ENCODE data around the gene IQCF2.
"Not testable (repeated sequence)": the region's sequence is repeated elsewhere in the genome, so short reads cannot be mapped to it uniquely, and the experiment has no call there.

The IQCF2 gene

GRCh38 chr3:51886447-51886846 is 25.0 kb downstream of the IQCF2 start:
- DNase-seq, result no peak

DNA sequence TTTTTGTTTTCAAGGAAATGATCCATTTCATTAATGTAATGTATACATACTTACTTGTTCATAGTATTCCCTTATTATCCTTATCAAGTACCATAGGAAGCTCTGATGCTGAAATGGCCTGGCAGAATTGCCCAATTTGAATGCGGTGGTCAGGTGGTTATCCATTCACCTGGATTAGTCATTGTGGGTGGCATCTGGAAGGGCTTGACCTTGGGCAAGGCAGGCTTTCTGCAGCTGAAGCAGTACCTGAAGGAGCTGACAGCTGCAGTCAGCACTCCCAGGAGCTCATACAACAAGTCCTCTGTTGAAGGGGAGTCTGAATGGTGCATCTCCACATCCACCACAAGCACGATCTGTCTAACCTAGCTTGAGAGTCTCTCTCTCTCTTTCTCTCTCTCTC is 26.2 kb downstream of the IQCF2 start:
- DNase-seq, result no peak

DNA sequence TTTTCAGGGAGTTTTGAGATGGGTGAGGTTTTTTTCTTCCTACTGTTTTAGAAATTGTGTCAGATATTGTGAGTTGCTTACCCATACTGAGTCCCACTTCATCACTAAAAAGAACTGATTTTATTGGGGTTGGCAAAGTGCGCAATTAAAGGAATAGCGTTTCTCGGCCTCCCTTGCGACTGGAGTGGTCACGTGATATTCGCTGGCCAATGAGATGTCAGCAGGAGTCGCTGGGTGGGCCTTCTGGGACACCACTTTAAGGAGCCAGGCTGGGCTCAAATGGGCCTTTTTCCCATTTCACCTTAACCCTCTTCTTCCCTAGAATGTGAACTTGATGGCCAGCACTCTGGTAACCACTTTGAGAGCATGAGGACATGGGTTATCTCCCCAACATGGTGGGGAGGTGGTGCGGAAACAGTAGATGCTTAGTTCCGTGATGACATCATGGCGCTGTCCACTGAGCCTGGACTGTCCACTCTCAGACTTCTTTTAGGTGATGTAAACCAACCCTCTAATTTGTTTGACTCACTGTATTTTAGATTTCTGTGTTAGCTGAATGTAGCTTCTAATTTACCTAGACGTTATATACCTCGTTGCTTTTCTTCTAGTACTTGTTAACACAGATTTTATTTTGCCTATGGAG is 27.2 kb downstream of the IQCF2 start:
- no peak for DNase-seq

DNA sequence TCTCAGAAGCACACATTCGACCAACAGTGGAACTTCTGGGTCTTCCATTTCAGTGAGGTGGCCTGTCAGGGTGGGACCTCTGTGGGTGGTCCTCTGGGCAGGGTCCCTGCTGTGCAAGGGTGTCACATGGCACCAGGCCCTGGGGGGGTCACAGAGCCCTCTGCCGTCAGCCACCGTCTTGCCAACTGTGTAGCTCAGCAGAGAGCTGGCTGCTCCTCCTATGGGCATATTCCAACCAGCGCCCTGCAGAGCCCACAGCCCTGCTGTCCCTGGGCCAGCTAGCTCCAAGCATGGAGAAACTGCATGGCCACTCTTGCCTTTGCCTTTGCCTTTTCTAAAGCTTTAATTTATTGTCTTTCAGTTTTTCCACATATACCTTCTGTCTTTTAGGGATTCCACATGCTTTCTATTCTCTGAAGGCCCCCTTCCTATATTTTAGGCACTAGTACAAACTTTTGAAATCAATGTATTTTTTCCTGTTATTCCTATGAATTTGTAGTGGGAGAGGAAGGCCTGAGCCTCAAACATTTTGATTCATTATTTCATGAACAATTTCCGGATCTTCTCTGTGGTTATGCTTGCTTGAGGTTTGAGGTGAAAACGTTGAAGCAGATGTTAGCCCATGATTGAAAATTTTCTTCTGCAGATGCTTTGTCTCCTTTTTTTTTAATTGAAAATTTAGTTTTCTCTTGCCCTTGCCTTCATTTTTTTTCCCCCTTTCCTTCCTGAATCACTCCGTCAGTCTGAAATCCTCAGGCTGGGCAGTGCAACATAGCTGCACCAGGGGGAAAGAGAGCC is 30.0 kb downstream of the IQCF2 start:
- DNase-seq, result no peak

DNA sequence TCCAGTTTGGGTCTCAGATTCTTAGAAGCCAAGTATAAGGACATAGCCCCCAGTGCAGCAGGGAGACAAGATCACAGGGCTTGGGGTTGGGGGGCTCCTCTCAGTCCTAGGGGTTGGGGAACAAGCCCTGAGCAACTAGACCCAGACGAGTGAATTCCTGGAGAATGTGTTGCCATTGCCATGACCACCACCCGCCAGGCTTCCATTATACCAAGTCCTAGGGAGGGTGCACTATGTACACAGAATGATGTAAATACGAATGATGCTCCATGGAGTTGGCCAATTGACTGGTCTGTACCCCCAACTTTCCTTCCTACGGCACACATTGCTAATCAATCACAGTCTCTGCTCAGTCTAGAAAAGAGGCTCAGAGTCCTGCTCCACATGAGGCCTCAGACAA is 33.0 kb downstream of the IQCF2 start:
- no peak for DNase-seq

GRCh38 chr3:51894939-51895338 is 33.5 kb downstream of the IQCF2 start:
- no peak for DNase-seq

GRCh38 chr3:51896607-51897305 is 35.3 kb downstream of the IQCF2 start:
- no peak for DNase-seq

- no peak for DNase-seq
These were observed 36.0 kb downstream of the IQCF2 start for GRCh38 chr3:51897391-51897790.

GRCh38 chr3:51900043-51900442 is 38.6 kb downstream of the IQCF2 start:
- DNase-seq, result not testable (repeated sequence)

DNA sequence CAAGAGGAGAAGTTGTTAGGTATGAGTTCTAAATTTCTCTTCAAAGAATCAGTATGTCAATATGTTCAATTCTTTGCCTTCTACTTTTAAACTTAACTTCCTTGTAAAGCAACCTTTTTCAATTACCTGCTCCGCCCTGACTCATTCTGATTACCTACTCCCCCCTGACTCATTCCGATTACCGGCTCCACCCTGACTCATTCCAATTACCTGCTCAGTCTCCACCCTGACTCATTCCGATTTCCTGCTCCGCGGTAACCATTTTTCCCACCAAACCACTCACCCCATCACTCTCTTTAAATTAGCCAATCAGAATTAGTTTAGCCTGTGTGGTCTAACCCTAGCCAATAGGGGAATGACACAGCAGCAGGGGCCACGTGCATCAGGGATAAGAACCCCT is 40.9 kb downstream of the IQCF2 start:
- not testable (repeated sequence) for DNase-seq

GRCh38 chr3:51904034-51904823 is 42.8 kb downstream of the IQCF2 start:
- DNase-seq, result no peak

DNA sequence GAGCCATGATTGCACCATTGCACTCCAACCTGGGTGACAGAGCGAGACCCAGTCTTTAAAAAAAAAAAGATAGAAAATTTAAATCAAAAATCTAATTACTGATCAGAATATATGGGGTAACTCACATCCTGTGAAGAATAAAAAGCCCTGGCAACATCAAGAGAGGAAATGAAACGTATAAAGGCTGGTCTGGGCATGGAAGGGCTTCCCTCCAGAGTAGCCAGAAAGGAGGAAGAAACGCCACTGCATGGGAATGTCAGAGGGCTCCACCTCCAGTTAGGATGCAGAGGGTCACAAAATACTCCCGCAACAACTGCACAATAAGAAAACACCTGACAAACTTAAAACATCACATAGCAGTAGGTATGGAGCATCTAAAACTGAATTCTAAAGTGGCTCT is 46.6 kb downstream of the IQCF2 start:
- DNase-seq, result no peak

Measured in DMS79 treated with DMSO at 0.1 percent for 48 hours (cell line).